Neural cell (in vitro differentiated cells): ENCODE measurements around the gene TGOLN2. TPM values are rescaled to one million over a fixed set of nuclear protein-coding genes. Genes with fewer than 3 reads are reported as not detected.

Experiments used
- H2AFZ ChIP-seq: fragments of 200-600, 300-800 bp; sonication (generic), shearing (Covaris generic); 2 replicates; pipeline ENCODE4 v1.6.0; 2014; ENCODE audit warnings: low read depth, mild to moderate bottlenecking, antibody characterized with exemption, low read length, moderate library complexity
- H3F3A ChIP-seq: fragments of 200-600 bp; shearing (Covaris generic); 2 replicates; pipeline ENCODE4 v1.6.1; 2016; ENCODE audit warnings: mild to moderate bottlenecking, moderate library complexity, mixed read lengths, antibody characterized with exemption, low read length; ENCODE audit not compliant: insufficient read depth, poor library complexity, severe bottlenecking
- H3K27ac ChIP-seq: fragments of 200-600, 300-800 bp; sonication (generic), shearing (Covaris generic); 2 replicates; pipeline ENCODE4 v1.5.1; 2014; ENCODE audit warnings: mild to moderate bottlenecking, low read length, moderate library complexity
- H3K27me3 ChIP-seq: fragments of 300-800, 200-600 bp; sonication (generic), shearing (Covaris generic); 2 replicates; pipeline ENCODE4 v1.6.0; 2014; ENCODE audit warnings: mild to moderate bottlenecking, low read depth, low read length, moderate library complexity; ENCODE audit not compliant: insufficient read depth
- H3K36me3 ChIP-seq: fragments of 300-800, 200-600 bp; sonication (generic), shearing (Covaris generic); 2 replicates; pipeline ENCODE4 v1.5.1; 2014; ENCODE audit warnings: mild to moderate bottlenecking, antibody characterized with exemption, low read length, moderate library complexity; ENCODE audit not compliant: insufficient read depth
- H3K4me2 ChIP-seq: fragments of 300-800, 200-600 bp; sonication (generic), shearing (Covaris generic); 2 replicates; pipeline ENCODE4 v1.6.0; 2014; ENCODE audit warnings: mild to moderate bottlenecking, low read length
- H3K4me3 ChIP-seq: fragments of 300-800, 200-600 bp; sonication (generic), shearing (Covaris generic); 2 replicates; pipeline ENCODE4 v1.5.1; 2014; ENCODE audit warnings: mild to moderate bottlenecking, low read length, moderate library complexity
- H3K79me2 ChIP-seq: fragments of 200-600 bp; shearing (Covaris generic); replicated peaks from 2 replicates; pipeline ENCODE4 v1.6.0; 2014; ENCODE audit warnings: mild to moderate bottlenecking, low read length, moderate library complexity; ENCODE audit not compliant: insufficient read depth
- H3K9ac ChIP-seq: fragments of 300-800, 200-600 bp; sonication (generic), shearing (Covaris generic); 2 replicates; pipeline ENCODE4 v1.6.1; 2016; ENCODE audit warnings: mild to moderate bottlenecking, low read length, mixed read lengths
- H3K9me2 ChIP-seq: fragments of 200-600 bp; shearing (Covaris generic); 2 replicates; pipeline ENCODE4 v1.6.1; 2016; ENCODE audit warnings: mild to moderate bottlenecking, low read length, mixed read lengths; ENCODE audit not compliant: insufficient read depth
- H3K9me3 ChIP-seq: fragments of 200-600, 300-800 bp; sonication (generic), shearing (Covaris generic); 2 replicates; pipeline ENCODE4 v1.6.1; 2016; ENCODE audit warnings: mild to moderate bottlenecking, mixed run types, low read length, moderate library complexity, mixed read lengths
- H4K20me1 ChIP-seq: fragments of 200-600 bp; shearing (Covaris generic); 2 replicates; pipeline ENCODE4 v1.6.1; 2016; ENCODE audit warnings: mild to moderate bottlenecking, mixed run types; ENCODE audit not compliant: insufficient read depth
- EP300 ChIP-seq: fragments of 450-650 bp; conservative IDR thresholded peaks from 2 replicates; pipeline ENCODE4 v1.6.1; 2014; ENCODE audit warnings: antibody characterized with exemption, mild to moderate bottlenecking, moderate library complexity; ENCODE audit not compliant: poor library complexity, severe bottlenecking
- EZH2 ChIP-seq: fragments of 200-600, 300-800 bp; shearing (Covaris generic), sonication (generic); IDR thresholded peaks from 2 replicates; pipeline ENCODE4 v1.6.1; 2014; ENCODE audit warnings: antibody characterized with exemption, low read length, borderline replicate concordance, mild to moderate bottlenecking; ENCODE audit not compliant: insufficient read depth, poor library complexity, severe bottlenecking
- MXI1 ChIP-seq: fragments of 450-650 bp; conservative IDR thresholded peaks from 2 replicates; pipeline ENCODE4 v1.6.1; 2014; ENCODE audit warnings: antibody characterized with exemption, mild to moderate bottlenecking; ENCODE audit not compliant: poor library complexity, severe bottlenecking
- POLR2AphosphoS5 ChIP-seq: IDR thresholded peaks from 2 replicates; pipeline ENCODE4 v1.6.1; 2012
- RAD21 ChIP-seq: fragments of 450-650 bp; conservative IDR thresholded peaks from 2 replicates; pipeline ENCODE4 v1.6.1; 2014; ENCODE audit warnings: antibody characterized with exemption, mild to moderate bottlenecking, moderate library complexity
- SMC3 ChIP-seq: fragments of 450-650 bp; conservative IDR thresholded peaks from 2 replicates; pipeline ENCODE4 v1.6.1; 2014; ENCODE audit warnings: antibody characterized with exemption, mild to moderate bottlenecking, moderate library complexity; ENCODE audit not compliant: poor library complexity
- TAF1 ChIP-seq: IDR thresholded peaks from 2 replicates; pipeline ENCODE4 v1.6.1; 2012; ENCODE audit warnings: low read depth
- polyA minus RNA-seq: library from RNA; depleted of rRNA, polyadenylated mRNA; stranded (reverse); fragments of >200 nt; gene quantifications from 2 replicates; pipeline ENCODE4 v1.2.3, GENCODE V29; 2014
- polyA plus RNA-seq: library from polyadenylated mRNA; depleted of rRNA; stranded (reverse); fragments of >200 nt; gene quantifications from 2 replicates; pipeline ENCODE4 v1.2.3, GENCODE V29; 2014
- TF ChIP-seq, protein P1 (sequence below): fragments of 450-650 bp; IDR thresholded peaks from 2 replicates; pipeline ENCODE4 v1.5.1; 2014; ENCODE audit warnings: antibody characterized with exemption, mild to moderate bottlenecking, moderate library complexity; ENCODE audit not compliant: poor library complexity, severe bottlenecking
- TF ChIP-seq, protein P2 (sequence below): IDR thresholded peaks from 2 replicates; pipeline ENCODE4 v1.6.1; 2012; ENCODE audit warnings: borderline replicate concordance

Gene TGOLN2
- polyA plus RNA-seq (22.7 and 29.4 TPM in 2 replicates), polyA minus RNA-seq (47.2 and 47.5 TPM in 2 replicates)

DNA sequence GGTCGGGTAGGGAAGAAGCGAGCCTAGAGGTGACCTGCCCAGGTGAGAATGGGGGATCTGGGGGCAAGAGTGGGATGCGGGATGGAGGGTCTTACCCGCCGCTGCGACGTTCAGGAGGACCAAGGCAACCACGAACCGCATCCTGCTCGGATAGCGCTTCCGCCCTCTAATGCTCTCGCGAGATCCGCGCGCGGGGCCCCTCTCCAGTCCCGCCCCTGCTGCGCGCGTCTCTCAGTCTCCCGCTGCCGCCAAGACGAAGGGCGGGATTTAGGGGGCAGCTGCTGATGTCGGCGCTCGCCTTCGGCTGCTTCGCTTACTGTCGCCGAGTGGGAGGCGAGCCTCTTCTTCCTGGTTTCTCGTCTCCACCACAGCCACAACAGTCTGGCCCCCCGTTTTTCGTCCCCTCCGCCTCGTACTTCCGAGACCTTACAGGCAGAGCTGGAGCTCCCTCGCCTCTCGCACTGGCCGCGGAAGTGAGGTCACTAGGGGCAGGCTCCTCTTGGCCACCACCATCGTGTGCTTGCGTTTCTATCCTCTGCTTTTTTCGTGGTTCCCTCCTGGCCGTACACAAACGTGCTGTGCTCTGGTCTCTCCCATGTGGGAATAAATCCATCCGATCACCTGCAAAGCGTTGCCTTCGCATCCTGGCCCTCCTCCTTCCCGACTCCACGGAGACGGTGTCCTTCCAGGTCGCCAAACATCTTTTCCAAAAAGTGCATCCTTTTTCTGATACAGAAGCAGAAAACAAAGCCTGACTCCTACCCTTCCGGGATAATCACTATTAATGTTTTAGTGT lies at the start of gene TGOLN2:
TSS of gene TGOLN2 (minus strand) at position 168 of the 796 bp plus-strand sequence. CDS start at position 141, 27 bp downstream.
- Histone ChIP-seq H3K4me3 (peak within 1 kb of the TSS; percentile 74), H3K36me3 (no peaks in the 10 kb centered on the region), H3K9me2 (no peaks in the 10 kb centered on the region), H3K9me3 (no peaks in the 10 kb centered on the region), H3K27me3 (no peaks in the 10 kb centered on the region), H3K4me2 (peak within 1 kb of the TSS; percentile 94), H3K9ac (peak within 1 kb of the TSS; percentile 95), H4K20me1 (no peaks in the 10 kb centered on the region), H2AFZ (peak within 1 kb of the TSS; percentile 98), H3K79me2 (peaks cover 29% of the 10 kb centered on the region), H3F3A (no peaks in the 10 kb centered on the region), H3K27ac (peak within 1 kb of the TSS; percentile 97)
- TF ChIP-seq RAD21: no peak
- TF ChIP-seq TAF1: peak; percentile 95
- TF ChIP-seq POLR2AphosphoS5: peak; percentile 99
- TF ChIP-seq EP300: peak; percentile 52
- TF ChIP-seq, protein P1, sequence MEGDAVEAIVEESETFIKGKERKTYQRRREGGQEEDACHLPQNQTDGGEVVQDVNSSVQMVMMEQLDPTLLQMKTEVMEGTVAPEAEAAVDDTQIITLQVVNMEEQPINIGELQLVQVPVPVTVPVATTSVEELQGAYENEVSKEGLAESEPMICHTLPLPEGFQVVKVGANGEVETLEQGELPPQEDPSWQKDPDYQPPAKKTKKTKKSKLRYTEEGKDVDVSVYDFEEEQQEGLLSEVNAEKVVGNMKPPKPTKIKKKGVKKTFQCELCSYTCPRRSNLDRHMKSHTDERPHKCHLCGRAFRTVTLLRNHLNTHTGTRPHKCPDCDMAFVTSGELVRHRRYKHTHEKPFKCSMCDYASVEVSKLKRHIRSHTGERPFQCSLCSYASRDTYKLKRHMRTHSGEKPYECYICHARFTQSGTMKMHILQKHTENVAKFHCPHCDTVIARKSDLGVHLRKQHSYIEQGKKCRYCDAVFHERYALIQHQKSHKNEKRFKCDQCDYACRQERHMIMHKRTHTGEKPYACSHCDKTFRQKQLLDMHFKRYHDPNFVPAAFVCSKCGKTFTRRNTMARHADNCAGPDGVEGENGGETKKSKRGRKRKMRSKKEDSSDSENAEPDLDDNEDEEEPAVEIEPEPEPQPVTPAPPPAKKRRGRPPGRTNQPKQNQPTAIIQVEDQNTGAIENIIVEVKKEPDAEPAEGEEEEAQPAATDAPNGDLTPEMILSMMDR: peak; percentile 50
- TF ChIP-seq EZH2: no peak
- TF ChIP-seq SMC3: peak; percentile 55
- TF ChIP-seq, protein P2, sequence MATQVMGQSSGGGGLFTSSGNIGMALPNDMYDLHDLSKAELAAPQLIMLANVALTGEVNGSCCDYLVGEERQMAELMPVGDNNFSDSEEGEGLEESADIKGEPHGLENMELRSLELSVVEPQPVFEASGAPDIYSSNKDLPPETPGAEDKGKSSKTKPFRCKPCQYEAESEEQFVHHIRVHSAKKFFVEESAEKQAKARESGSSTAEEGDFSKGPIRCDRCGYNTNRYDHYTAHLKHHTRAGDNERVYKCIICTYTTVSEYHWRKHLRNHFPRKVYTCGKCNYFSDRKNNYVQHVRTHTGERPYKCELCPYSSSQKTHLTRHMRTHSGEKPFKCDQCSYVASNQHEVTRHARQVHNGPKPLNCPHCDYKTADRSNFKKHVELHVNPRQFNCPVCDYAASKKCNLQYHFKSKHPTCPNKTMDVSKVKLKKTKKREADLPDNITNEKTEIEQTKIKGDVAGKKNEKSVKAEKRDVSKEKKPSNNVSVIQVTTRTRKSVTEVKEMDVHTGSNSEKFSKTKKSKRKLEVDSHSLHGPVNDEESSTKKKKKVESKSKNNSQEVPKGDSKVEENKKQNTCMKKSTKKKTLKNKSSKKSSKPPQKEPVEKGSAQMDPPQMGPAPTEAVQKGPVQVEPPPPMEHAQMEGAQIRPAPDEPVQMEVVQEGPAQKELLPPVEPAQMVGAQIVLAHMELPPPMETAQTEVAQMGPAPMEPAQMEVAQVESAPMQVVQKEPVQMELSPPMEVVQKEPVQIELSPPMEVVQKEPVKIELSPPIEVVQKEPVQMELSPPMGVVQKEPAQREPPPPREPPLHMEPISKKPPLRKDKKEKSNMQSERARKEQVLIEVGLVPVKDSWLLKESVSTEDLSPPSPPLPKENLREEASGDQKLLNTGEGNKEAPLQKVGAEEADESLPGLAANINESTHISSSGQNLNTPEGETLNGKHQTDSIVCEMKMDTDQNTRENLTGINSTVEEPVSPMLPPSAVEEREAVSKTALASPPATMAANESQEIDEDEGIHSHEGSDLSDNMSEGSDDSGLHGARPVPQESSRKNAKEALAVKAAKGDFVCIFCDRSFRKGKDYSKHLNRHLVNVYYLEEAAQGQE: peak; percentile 93
- peak; percentile 83 for TF ChIP-seq MXI1

DNA sequence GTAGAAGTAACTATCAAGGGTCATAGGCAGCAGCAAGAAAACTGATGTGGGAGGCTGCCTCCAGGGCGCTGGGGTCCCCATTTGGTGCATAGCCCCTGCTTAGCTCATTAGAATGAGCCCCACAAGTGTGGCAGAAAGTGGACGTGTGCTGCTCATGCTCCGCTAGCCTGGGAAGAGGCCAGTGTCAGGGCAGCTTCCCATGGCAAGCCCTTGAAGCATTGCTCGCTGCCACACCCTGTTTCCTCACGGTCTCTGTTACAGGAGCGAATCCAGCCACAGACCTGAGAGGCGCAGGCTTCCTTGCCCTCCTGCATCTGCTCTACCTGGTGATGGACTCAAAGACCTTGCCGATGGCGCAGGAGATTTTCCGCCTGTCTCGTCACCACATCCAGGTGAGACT lies 49.3 kb upstream of the TGOLN2 start:
- TF ChIP-seq EZH2: no peak
- no peak for TF ChIP-seq TAF1
- TF ChIP-seq SMC3: no peak
- no peak for TF ChIP-seq RAD21
- TF ChIP-seq EP300: no peak
- TF ChIP-seq MXI1: no peak
- TF ChIP-seq POLR2AphosphoS5: no peak
- TF ChIP-seq, protein P2: no peak
- TF ChIP-seq, protein P1: no peak
- Histone ChIP-seq H2AFZ (no peak overlapping the region), H4K20me1 (no peaks in the 10 kb centered on the region)

More for the DNA sequence above, 49.3 kb upstream of the TGOLN2 start:
- H3K27me3 ChIP-seq: no peaks in the 10 kb centered on the region
- H3K4me2 ChIP-seq: no peak overlapping the region
- H3K9me2 ChIP-seq: no peaks in the 10 kb centered on the region
- no peak overlapping the region for H3K27ac ChIP-seq
- no peak overlapping the region for H3K4me3 ChIP-seq
- H3F3A ChIP-seq: no peaks in the 10 kb centered on the region
- no peak overlapping the region for H3K9ac ChIP-seq
- no peaks in the 10 kb centered on the region for H3K9me3 ChIP-seq
- H3K79me2 ChIP-seq: no peaks in the 10 kb centered on the region
- no peaks in the 10 kb centered on the region for H3K36me3 ChIP-seq
